Activated CD4-positive, alpha-beta T cell treated with anti-CD3 and anti-CD28 coated beads, Interleukin-2, amount 50 U/mL, for 16 hours (primary cell): ENCODE data around the gene PIWIL4.
A peak's percentile ranks its signal among the peaks of the same experiment; 100 is the strongest.

Experiments
- DNase-seq: peaks from one replicate; pipeline ENCODE4 v3.0.0-alpha.2; 2020

PIWIL4 gene

DNA sequence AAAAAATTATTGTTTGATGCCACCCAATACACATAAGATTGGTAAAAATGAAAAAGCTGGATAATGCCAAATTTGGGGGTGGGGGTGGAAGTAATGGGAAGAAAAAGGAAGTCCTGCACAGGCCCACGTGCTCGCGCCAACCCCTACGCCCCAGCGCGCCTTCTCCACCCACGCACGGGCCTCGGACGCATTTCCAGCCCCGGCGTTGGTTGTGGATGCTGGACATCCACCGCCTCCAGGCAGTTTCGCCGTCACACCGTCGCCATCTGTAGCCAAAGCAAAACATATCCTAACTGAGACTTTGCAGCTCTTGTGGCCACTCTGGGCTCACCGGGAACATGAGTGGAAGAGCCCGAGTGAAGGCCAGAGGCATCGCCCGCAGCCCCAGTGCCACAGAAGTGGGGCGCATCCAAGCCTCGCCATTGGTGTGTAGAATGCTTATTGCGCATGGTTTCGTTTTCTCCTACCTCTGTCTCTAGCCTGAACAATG lies at the start of gene PIWIL4:
TSS of gene PIWIL4 (plus strand) at position 188 of the 490 bp plus-strand sequence. CDS start at position 339, 151 bp downstream.
- no peak for DNase-seq

DNA sequence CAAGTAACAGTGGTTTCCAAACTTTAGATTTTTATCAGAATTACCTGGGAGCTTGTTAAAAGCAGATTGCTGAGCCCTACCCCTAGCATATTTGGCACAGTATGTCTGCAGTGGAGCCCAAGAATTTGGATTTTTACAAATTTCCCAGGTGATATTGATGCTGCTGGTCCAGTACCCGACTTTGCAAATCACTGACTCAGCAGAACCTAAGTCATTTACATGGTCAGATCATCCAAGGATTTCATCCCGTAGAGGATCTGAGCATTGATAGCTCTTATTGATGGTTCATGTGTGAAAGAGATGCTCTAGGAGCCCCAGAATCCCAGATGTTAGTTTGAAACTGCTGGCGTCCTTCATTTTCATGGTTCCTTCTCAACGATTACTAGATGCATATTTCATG lies 48.9 kb upstream of the PIWIL4 start:
- no peak for DNase-seq

DNA sequence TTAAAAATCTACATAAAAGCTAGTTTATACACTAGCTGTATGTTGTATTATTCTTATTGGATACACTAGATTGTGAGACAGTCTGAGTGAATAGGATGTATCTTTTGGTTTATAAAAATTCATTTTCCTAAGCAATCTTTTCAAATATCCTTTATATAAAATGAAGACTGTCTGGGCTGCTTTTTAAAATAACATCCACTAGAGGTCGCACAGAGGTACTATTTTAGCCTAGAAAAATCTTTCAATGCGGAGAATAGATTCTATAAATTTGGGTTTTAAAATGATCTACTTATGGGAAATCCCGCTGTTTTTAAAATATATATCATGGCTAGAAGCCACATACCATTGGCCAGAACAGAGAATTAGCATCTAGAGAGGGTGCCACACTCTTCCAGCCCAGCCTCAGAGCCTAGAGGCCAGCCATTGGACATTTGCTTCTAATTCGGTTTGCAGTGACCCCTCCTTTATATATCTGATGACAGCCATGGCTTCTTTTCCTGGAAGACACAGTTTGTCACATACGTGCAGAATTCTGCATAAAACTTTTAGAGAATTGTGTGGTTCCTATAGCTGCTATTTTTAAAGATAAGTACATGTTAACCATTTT lies 47.6 kb upstream of the PIWIL4 start:
- DNase-seq = peak; percentile 25

DNA sequence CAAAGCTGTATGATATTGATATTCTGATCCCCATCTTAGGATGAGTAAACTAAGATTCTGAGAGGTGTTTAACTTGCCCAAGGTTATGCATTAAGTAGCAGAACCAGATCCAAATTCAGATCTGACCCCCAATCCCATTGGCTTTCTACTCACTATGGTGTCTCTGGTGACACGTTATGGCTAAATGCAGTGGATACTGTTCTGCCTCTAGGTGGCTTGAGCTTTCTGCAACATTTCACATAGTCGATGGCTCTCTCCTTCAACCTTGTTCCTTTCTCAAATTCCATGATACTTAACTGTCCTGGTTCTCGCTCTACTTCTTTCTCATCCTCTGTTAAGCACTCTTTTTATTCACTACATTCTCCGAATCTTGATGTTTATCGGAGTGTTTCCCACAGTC lies 45.5 kb upstream of the PIWIL4 start:
- DNase-seq = no peak

DNA sequence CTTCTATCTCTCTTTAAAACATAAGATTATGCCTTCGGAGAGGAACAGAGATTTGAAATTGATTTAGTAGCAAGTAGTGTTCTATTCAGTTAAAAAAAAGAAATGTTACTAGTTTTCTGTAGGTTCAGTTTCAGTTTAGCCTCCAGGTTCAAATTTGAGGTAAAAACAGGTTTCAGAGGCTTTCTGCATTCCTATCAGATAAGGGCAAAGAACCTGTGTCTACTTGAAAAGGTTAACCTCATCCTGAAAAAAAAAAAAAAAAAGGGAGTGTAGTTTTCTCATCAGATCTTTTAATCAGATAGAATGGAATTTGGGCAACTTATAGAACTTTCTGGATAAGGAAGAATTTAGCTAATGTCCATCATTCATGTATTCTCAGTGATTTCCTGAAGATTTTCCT lies 42.8 kb upstream of the PIWIL4 start:
- no peak for DNase-seq

DNA sequence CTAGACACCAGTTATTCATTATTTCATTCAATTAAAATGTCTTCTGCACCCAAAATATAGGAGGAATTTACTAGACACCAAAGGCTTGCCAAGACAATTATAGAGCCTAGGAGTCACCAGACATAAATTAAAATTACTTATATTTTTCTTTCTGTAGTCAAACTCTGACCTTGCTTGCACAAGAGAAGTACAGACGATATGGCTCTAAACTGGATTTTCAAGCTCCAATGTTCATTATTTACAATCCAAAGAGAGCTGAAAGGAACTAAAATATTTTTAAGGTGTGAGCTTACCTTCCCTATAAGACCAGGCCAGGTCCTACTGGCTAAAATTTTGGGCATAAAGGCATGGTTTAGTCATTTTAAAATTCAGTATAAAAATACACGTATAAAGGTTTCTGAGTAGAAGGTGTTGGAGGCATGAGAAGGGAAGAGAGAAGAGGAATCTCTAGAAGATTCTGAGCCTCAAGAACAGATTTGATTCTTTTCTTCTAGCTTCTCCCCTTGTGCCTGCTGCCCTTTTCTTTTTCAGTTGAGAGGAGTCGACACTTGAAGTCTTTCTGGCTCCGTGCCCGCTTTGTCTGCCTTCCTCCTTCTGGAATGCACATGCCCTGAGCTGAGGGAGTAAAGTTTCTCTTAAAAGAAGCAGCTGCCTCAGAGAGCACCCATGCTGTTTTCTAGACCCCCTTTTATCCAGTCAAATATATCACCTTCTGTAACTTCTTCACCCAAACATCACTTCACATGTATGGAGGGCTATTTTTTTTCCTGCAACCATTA lies 41.4 kb upstream of the PIWIL4 start:
- DNase-seq = no peak

DNA sequence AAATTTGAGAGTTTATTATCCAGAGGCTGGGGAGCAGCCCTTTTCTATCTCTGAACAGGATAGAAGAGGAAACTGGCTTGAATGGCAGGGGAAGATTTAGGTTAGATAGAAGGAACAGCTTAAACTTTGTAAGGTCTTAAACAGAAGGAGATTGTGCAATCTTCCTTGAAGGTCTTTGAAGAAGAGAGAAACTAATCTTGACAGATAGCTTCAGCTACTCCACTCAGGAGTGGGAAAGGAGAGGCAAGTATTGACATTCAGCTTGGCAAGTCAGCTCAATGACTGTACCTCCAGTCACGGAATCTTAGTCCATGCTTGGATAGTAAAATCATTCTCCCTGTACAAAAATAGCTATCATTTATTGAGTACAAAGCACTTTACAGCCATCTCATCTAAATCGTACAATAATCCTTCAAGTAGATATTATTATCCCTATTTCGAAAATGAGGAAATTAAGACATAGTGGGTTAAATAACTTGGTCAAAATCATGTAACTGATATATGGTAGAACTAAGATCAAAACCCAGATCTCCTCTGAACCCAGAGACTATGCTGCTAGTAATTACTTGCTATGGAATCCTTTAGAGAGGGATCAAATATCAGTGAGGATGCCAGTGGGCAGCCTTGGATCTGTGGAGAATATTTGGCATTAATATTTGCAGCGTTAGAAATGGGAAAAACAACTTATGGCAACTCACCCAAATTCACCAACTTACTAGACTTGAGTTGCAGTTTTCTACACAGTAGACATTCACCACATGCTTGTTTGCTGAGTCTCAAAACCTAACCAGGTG lies 40.3 kb upstream of the PIWIL4 start:
- DNase-seq = no peak

DNA sequence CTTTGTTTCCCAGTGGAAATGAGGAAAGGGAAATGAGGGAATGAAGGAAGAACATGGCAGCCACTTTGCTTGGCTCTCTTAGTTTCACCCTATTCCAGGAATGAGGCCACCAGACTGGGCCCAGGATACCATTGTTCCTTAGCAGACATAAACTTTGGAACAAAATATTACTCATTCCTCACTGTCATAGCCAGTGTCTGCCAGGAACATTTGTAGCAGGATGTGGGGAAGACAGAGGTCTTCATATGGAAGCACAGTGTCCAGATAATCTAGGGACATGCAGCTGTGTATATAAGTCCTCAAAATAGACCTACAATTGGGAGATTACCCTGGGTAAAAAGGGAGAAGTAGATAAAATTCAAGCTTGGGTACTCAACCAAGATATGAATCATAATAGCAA lies 38.6 kb upstream of the PIWIL4 start:
- DNase-seq = no peak

DNA sequence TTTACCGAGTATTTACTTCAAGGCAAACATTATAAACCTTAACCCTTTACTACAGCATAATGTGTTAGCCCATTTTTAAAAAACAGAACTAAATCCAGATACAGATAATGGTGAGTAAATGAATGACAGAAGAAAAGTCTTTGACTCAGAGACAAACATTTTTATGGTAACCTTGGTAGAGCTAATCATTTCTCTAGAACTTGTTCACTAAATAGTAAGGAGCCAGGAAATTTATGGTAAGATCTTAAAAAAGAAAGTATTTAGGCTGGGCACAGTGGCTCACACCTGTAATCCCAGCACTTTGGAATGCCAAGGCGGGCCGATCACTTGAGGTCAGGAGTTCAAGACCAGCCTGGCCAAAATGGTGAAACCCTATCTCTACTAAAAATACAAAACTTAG lies 35.0 kb upstream of the PIWIL4 start:
- DNase-seq = no peak

DNA sequence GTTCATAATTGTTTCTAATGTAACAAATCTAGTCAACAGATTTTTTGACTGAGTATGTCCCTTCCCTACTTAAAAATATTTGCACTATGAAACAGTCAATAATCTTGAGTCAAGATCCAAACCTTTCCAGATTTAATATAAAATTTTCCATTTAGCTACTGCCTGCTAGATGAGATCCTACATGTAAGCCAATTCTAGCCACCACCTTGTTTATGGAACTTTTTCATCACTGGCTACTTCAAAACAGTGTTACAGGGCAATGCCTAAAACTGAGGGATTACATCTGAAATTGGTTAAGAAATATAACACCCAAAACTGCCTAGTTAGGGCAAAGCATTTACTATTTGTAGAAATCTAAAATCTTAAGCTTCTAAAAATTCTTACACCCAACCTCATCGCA lies 34.0 kb upstream of the PIWIL4 start:
- no peak for DNase-seq

DNA sequence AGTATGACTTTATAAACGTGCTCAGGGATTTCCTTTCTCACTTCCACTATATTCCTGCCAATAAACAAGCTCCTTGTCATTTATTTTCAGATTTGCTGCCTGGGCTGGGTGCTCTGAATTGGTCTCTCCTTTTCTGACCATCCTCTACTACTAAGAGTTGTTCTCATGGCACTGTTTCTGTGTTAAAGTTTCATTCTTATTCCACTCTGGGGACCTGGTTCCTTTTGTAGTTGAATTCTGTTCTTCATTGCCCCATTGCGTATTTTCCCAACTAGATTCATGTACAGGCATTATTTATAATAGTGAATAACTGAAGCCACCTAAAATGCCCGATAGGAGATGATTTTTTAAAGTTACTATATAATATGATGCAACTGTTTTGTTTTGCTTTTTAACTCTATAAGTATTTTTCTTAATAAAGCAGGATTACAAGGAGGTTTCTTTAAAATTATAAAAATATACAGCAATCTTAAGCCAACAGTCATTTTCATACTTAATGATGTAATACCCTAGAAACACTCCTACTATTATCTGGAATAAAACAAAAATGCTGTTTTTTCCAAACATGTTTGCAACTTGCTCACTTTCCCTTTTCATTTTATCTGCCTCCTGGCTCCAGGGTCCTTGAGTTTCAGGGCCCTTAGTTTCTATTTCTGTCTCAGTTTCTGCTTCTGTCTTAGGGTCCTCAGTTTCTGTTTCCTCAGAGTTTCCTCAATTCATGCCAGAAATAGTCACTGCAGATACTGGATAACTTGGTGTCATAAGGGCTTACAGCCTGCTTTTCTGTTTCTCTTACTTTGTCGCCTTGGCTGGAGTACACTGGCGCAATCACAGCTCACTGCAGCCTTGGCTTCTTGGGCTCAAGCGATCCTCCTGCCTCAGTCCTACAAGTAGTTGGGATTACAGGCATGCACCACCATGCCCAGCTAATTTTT lies 33.2 kb upstream of the PIWIL4 start:
- DNase-seq = no peak

DNA sequence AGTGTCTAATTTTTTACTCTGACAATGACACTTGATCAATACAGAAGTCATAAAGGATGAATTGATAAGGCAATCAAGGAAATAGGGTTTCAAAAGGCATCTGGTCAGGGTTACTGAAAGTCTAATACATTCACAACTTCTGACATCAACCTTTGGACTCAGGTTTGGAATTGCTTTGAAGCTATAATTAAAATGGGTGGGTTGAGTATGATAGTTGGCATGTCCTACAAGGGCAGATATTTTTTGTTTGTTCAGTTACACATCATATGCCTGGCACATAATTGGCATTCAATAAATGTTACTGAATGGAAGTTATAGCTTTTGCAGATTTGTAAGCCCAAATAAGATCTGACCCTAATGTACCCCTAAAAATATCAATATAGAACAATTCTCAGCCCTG lies 30.8 kb upstream of the PIWIL4 start:
- no peak for DNase-seq

DNA sequence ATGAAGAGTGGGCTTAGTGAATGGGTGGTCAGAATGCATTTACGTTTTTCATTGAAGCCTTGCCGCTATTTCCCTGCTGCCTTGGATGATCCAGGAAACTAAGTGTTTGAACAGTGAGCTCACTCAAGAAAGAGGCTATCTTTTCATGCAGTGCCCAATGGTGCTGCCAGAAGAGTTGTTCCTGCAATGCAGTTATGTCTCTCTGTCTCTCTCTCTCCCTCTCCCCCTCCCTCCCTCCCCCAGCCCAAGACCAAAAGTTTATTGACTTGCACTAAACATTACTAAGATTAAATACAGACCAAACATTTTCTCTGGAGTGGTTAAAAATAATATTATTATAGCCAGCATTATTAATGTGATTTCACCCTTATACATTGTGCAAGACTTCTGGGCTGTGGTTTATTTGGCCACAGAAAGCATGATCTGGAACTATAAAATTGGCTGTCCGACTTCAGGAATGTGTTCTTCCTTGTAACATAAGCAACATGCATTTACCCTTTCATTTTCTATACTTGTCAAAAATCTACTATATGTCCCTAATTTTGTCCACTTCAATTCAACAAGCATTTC lies 30.1 kb upstream of the PIWIL4 start:
- no peak for DNase-seq

DNA sequence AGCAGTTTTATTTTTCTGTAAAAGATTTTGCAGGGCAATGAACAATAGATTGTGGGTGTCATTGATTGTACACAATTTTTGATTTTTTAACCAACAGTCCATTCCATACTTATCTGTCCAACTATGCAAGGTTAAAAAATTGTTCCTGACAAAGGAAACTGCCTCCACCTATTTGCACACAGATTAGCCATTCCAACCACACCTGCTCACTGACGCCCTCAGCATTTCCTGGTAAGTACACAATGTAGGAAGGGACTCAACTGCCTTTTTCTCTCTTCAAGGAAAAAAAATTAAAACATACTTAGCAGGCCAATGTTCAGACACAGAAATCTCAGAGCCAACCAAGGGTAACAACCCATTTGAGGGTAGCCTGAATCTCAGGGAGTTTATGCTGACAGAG lies 27.7 kb upstream of the PIWIL4 start:
- DNase-seq = no peak

DNA sequence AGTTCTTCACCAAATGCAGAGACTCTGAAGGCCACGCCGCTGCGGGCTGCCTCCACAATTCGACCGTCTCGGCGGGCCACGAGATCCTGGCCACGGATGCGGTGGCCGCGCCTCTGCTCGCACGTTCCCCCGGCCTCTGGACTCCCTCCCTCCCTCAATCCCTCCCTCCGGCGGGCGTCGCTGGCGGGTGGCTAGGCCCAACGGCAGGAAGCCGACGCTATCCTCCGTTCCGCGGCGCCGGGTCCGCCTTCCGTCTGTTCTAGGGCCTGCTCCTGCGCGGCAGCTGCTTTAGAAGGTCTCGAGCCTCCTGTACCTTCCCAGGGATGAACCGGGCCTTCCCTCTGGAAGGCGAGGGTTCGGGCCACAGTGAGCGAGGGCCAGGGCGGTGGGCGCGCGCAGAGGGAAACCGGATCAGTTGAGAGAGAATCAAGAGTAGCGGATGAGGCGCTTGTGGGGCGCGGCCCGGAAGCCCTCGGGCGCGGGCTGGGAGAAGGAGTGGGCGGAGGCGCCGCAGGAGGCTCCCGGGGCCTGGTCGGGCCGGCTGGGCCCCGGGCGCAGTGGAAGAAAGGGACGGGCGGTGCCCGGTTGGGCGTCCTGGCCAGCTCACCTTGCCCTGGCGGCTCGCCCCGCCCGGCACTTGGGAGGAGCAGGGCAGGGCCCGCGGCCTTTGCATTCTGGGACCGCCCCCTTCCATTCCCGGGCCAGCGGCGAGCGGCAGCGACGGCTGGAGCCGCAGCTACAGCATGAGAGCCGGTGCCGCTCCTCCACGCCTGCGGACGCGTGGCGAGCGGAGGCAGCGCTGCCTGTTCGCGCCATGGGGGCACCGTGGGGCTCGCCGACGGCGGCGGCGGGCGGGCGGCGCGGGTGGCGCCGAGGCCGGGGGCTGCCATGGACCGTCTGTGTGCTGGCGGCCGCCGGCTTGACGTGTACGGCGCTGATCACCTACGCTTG lies 23.2 kb upstream of the PIWIL4 start, which contains the start of gene FUT4:
TSS of gene FUT4 (plus strand) at position 227 of the 951 bp plus-strand sequence. CDS start at position 440, 213 bp downstream.
- DNase-seq = peak; percentile 83

DNA sequence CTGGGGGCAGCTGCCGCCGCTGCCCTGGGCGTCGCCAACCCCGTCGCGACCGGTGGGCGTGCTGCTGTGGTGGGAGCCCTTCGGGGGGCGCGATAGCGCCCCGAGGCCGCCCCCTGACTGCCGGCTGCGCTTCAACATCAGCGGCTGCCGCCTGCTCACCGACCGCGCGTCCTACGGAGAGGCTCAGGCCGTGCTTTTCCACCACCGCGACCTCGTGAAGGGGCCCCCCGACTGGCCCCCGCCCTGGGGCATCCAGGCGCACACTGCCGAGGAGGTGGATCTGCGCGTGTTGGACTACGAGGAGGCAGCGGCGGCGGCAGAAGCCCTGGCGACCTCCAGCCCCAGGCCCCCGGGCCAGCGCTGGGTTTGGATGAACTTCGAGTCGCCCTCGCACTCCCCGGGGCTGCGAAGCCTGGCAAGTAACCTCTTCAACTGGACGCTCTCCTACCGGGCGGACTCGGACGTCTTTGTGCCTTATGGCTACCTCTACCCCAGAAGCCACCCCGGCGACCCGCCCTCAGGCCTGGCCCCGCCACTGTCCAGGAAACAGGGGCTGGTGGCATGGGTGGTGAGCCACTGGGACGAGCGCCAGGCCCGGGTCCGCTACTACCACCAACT lies 22.4 kb upstream of the PIWIL4 start:
- DNase-seq = peak; percentile 6

DNA sequence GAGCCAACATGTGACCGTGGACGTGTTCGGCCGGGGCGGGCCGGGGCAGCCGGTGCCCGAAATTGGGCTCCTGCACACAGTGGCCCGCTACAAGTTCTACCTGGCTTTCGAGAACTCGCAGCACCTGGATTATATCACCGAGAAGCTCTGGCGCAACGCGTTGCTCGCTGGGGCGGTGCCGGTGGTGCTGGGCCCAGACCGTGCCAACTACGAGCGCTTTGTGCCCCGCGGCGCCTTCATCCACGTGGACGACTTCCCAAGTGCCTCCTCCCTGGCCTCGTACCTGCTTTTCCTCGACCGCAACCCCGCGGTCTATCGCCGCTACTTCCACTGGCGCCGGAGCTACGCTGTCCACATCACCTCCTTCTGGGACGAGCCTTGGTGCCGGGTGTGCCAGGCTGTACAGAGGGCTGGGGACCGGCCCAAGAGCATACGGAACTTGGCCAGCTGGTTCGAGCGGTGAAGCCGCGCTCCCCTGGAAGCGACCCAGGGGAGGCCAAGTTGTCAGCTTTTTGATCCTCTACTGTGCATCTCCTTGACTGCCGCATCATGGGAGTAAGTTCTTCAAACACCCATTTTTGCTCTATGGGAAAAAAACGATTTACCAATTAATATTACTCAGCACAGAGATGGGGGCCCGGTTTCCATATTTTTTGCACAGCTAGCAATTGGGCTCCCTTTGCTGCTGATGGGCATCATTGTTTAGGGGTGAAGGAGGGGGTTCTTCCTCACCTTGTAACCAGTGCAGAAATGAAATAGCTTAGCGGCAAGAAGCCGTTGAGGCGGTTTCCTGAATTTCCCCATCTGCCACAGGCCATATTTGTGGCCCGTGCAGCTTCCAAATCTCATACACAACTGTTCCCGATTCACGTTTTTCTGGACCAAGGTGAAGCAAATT lies 21.7 kb upstream of the PIWIL4 start:
- no peak for DNase-seq

DNA sequence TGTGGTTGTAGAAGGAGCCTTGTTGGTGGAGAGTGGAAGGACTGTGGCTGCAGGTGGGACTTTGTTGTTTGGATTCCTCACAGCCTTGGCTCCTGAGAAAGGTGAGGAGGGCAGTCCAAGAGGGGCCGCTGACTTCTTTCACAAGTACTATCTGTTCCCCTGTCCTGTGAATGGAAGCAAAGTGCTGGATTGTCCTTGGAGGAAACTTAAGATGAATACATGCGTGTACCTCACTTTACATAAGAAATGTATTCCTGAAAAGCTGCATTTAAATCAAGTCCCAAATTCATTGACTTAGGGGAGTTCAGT lies 21.1 kb upstream of the PIWIL4 start:
- DNase-seq = no peak

DNA sequence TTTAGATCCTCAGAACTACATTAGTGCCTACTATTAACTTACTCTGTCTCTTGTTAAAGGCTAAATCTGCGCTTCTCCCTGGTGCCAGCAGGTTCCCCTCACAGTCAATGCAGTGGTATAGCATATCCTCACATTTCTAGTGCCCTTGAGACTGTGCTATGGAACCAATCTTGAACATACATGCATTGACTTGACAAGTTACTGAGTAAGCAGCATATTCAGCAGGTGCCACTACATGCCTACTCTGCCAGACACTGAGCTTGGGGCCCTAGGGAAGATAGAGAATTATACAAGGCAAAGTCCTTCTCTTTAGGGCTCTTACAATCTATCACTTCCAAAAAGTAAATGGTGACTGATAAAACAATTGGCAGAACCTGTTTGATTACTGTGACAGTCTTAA lies 20.3 kb upstream of the PIWIL4 start:
- DNase-seq = peak; percentile 5

DNA sequence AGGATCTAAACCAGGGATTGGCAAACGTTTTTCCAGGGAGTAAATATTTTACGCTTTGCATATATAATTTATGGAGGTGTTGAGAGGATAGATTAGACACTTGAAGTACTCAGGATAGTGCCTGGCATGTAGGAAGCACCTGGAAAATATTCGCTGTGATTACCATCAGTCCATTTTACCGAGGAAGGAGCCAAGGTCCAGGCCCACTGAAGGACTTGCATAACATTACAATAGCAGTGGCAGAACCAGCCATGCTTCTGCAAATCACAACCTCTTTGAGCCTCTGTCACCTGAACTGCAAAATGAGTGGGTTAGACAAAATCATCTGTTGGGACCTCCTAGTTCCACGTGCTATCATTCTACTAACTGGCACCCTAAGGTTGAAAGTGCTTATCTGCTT lies 18.0 kb upstream of the PIWIL4 start:
- DNase-seq = no peak
